ENCODE measurements around the gene SP2. TPM values are rescaled to one million over a fixed set of nuclear protein-coding genes. Genes with fewer than 3 reads are reported as not detected.

The SP2 gene
- total and polyA plus RNA-seq, 2 donors from 2014 or later: 9.0 to 23.6 TPM

GRCh38 chr17:47935961-47936360 is 39.9 kb downstream of the SP2 start:
- peaks cover 0 to 4% (median 3%) of the 10 kb centered on the region in 3 donors for H3K4me1 ChIP-seq (ENCODE audit: control insufficient read depth in 2 of 3, insufficient read depth in 2 of 3, low read depth in 1 of 3, low read length in 3 of 3)
- H3K4me3 ChIP-seq (ENCODE audit: low read length in 3 of 3): no peak overlapping the region
- no peaks in the 10 kb centered on the region for H3K36me3 ChIP-seq (ENCODE audit: control insufficient read depth in 2 of 3, insufficient read depth in 3 of 3, low read length in 3 of 3)
- H3K27me3 ChIP-seq (ENCODE audit: control insufficient read depth, insufficient read depth, low read length): no peaks in the 10 kb centered on the region
- FAIRE-seq (no peak), DNase-seq (no peak)
- H3K27ac ChIP-seq (ENCODE audit: low read depth in 2 of 2, low read length in 2 of 2): no peak overlapping the region
- intact Hi-C loops (cut with DNase I): no loop called here
- H3K9ac ChIP-seq (ENCODE audit: low read length in 3 of 3): no peak overlapping the region
- TF ChIP-seq CTCF (IDR thresholded peaks at IDR 0.05; ENCODE audit: borderline replicate concordance, extremely low read depth, insufficient read depth): no peak
- no peaks in the 10 kb centered on the region for H3K9me3 ChIP-seq (ENCODE audit: control insufficient read depth in 2 of 3, insufficient read depth in 1 of 3, low read length in 3 of 3)

GRCh38 chr17:47937941-47938340 is 41.9 kb downstream of the SP2 start:
- no peaks in the 10 kb centered on the region for H3K36me3 ChIP-seq (ENCODE audit: control insufficient read depth in 2 of 3, insufficient read depth in 3 of 3, low read length in 3 of 3)
- FAIRE-seq (no peak), DNase-seq (no peak)
- no peak overlapping the region for H3K9ac ChIP-seq (ENCODE audit: low read length in 3 of 3)
- intact Hi-C loops (cut with DNase I): no loop called here
- TF ChIP-seq CTCF (IDR thresholded peaks at IDR 0.05; ENCODE audit: borderline replicate concordance, extremely low read depth, insufficient read depth): no peak
- no peaks in the 10 kb centered on the region for H3K9me3 ChIP-seq (ENCODE audit: control insufficient read depth in 2 of 3, insufficient read depth in 1 of 3, low read length in 3 of 3)
- H3K27ac ChIP-seq (ENCODE audit: low read depth in 2 of 2, low read length in 2 of 2): no peak overlapping the region
- no peak overlapping the region for H3K4me3 ChIP-seq (ENCODE audit: low read length in 3 of 3)
- peaks cover 0 to 6% (median 4%) of the 10 kb centered on the region in 3 donors for H3K4me1 ChIP-seq (ENCODE audit: control insufficient read depth in 2 of 3, insufficient read depth in 2 of 3, low read depth in 1 of 3, low read length in 3 of 3)
- no peaks in the 10 kb centered on the region for H3K27me3 ChIP-seq (ENCODE audit: control insufficient read depth, insufficient read depth, low read length)

GRCh38 chr17:47941246-47942095 is 45.4 kb downstream of the SP2 start, which contains the start of gene PNPO:
Gene PNPO (plus strand): TSS chr17:47941571. CDS start chr17:47941676, 105 bp downstream.
- H3K9me3 ChIP-seq (ENCODE audit: control insufficient read depth in 2 of 3, insufficient read depth in 1 of 3, low read length in 3 of 3): no peaks in the 10 kb centered on the region
- TF ChIP-seq CTCF (IDR thresholded peaks at IDR 0.05; ENCODE audit: borderline replicate concordance, extremely low read depth, insufficient read depth): no peak
- H3K9ac ChIP-seq (ENCODE audit: low read length in 3 of 3): peak within 1 kb of the TSS; percentile 32 to 98 (median 81)
- intact Hi-C loops (cut with DNase I): no loop called here
- peak; percentile 97 for FAIRE-seq
- peaks cover 0 to 27% (median 14%) of the 10 kb centered on the region in 3 donors for H3K4me1 ChIP-seq (ENCODE audit: control insufficient read depth in 2 of 3, insufficient read depth in 2 of 3, low read depth in 1 of 3, low read length in 3 of 3)
- peak within 1 kb of the TSS; percentile 69 to 92 (median 75) for H3K4me3 ChIP-seq (ENCODE audit: low read length in 3 of 3)
- H3K36me3 ChIP-seq (ENCODE audit: control insufficient read depth in 2 of 3, insufficient read depth in 3 of 3, low read length in 3 of 3): peaks cover 0 to 9% (median 3%) of the 10 kb centered on the region in 3 donors
- DNase-seq: peak; percentile 94 to 98 (median 97)
- no peaks in the 10 kb centered on the region for H3K27me3 ChIP-seq (ENCODE audit: control insufficient read depth, insufficient read depth, low read length)
- H3K27ac ChIP-seq (ENCODE audit: low read depth in 2 of 2, low read length in 2 of 2): peak within 1 kb of the TSS; percentile 82 to 94

Measured in kidney (tissue), 14 donors.